HG02623 (cell line): Measurements from ENCODE around the gene SCCPDH.
A peak's percentile ranks its signal among the peaks of the same experiment; 100 is the strongest.

Source experiments
- ATAC-seq: cut with Tn5 transposase; IDR thresholded peaks from one replicate; pipeline ENCODE4 v1.9.1; 2021; ENCODE audit warnings: moderate library complexity; ENCODE audit not compliant: unreplicated experiment

The SCCPDH gene

DNA sequence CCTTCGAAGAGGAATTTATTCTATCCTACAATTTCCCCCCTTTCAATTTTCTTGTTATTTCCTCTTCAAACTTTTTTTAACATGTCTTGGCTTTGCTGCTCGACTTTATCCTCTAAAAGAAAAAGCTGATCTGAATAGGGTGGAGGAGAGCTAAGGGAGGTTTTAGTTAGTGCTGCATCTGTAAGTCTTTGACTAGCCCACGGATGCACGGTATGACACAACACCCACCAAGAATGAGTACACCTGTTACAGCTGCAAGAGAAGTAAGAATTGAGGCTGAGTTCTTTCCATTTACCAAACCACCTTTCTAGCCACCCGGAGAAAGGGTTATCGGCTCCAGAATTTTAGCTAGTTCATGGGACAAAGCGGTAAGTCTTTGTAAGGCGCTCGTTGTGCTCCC, 23.8 kb downstream of the SCCPDH start:
- ATAC-seq, result no peak

- ATAC-seq, result no peak
These were observed 24.7 kb downstream of the SCCPDH start for GRCh38 chr1:246748867-246749266.

- ATAC-seq, result no peak
These were observed 26.5 kb downstream of the SCCPDH start for GRCh38 chr1:246750752-246751151.

- ATAC-seq, result peak; percentile 90
These were observed 29.7 kb downstream of the SCCPDH start for GRCh38 chr1:246753670-246754535.

- ATAC-seq, result no peak
These were observed 31.2 kb downstream of the SCCPDH start for GRCh38 chr1:246755419-246755818.

GRCh38 chr1:246760422-246761347, 36.5 kb downstream of the SCCPDH start:
- no peak for ATAC-seq

GRCh38 chr1:246761396-246761795, 37.2 kb downstream of the SCCPDH start:
- no peak for ATAC-seq

- no peak for ATAC-seq
These were observed 41.3 kb downstream of the SCCPDH start for GRCh38 chr1:246765521-246765920.

- ATAC-seq, result no peak
These were observed 44.3 kb downstream of the SCCPDH start for GRCh38 chr1:246768403-246769020.

DNA sequence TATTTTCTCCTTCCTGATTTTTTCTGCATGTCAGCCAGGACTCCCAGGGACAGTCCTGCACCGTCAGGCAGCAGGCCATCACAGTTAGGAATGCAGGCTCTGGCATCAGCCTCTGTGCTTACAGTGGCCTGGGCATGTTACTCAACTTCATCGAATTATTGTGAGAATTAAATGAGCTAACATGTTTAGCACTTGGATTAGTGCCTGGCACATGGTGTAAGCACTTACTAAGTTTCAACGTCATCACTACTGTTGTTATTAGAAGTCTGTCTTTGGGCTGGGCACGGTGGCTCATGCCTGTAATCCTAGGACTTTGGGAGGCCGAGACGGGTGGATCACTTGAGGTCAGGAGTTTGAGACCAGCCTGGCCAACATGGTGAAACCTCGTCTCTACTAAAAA, 45.1 kb downstream of the SCCPDH start:
- ATAC-seq, result no peak

- no peak for ATAC-seq
These were observed 47.2 kb downstream of the SCCPDH start for GRCh38 chr1:246771366-246771765.

DNA sequence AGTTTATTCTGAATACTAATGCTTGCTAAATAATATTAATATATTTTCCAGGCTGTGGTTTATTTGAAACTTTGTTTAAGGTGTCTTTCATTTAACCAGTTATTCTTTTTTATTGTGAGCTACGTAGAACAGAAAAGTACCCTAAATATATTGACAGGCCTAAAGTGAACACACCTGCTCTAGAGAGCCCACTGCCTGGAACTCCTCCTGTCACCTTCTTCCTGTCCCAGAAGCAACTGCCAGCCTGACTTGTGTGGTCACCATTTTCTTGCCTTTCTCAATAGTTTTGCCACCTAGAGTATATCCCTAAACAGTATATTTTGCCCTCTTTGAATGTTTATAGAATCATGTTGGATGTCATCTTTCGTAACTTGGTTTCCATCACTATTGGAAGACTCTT, 48.5 kb downstream of the SCCPDH start:
- ATAC-seq, result peak; percentile 12

DNA sequence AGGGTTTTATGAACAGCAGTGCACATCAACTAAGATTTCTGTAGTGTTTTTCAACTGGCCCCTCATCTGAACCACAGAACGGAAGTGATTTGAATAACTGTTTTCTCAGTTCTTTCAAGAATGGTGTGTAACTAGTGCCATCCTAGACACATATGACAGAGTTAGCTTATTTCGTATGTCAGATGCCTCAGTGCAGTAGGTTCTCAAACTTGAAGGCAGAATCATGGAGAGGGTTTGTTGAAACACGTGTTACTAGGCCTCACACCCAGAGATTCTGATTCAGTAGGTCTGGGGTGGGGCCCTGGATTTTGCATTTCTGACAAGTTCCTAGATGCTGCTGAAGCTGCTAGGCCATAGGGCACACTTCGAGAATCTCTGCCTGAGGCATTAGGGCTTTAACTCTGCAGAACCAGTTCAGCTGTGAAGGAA, 49.0 kb downstream of the SCCPDH start:
- peak; percentile 99 for ATAC-seq

DNA sequence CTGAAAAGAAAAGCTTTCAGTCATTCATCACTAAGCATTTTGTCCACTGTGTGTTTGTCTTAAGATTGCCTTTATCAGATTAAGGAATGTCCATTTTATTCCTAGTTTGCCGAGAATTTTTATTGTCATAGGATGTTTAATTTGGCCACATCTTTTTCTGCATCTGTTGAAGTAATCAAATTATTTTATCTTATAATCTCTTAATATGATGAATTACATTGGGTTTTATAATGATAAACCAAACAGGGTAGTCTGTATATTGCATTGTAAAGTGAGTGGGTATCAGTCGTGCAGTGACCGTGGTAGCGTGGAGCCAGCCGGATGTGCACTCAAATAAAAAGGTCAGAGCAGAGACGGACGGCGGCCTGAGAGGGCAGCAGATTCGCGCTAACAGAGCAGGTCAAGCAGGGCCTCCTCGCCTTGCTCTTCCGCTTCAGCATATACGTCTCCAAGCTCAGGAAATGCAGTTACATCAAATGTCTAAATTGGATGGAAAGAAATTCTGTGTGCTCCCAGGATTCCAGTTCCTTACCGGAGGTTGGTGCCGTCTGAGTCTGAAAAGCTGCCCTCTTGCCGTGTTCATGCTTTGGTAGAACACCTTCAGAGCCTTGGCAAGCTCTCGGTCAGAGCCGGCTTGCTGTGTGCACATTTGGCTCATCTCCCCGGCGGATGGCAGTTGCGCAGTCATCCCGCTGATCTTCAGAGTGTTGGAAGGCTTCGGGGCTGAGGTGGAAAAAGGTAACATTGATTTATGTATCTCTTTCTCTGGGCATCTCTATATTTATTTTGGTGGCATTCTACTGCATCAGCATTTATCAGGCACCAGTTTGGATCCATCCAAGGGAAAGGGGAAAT, 51.5 kb downstream of the SCCPDH start:
- ATAC-seq, result no peak

GRCh38 chr1:246776923-246777322, 52.7 kb downstream of the SCCPDH start:
- no peak for ATAC-seq

DNA sequence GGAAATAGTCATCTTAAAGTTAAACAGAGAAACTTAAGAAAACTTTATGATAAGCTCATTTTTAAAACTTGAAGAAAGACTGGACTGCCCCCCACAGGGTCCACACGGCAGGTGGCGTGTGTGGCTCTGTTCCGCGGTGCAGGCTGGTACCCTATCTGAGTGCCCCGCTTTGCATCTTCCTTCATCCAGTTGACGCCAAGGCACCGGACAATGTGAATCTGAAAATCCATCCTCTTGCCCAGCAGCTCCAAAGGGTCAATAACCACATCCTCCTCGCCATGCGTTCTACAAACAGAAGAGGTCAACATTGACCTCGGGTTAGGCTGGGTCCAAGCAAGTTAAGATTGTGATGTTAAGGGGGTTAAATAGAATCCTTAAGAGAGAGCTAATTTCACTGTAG, 54.5 kb downstream of the SCCPDH start:
- ATAC-seq, result no peak

DNA sequence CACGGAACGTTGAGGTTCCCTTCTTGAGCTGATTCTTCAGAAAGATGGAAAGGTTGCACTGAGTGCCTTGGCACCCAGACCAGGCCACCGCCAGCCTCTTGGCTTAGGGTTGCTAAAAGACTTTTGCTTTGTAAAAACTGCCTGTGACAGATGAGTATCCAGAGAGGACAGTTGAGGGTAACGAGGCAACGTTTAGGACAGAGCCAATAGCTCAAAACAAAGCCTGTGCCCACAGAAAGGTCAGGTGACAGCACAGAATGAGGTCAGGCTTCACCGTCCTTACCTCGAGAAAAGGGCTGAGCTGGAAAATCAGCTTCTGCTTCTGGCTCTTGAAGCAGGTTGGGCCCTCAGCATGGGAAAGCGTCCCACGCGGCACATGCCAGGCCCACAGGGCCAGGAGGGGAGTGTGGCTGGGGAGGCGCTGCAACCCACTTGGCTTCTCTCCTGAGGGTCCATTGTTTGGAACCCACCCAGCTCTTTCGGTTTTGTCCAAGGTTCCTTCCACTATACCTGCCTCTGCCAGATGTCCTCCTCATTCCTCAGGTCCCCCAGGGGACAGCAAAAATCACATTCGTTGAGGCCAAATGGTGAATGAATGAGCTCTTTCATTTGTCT, 55.5 kb downstream of the SCCPDH start:
- ATAC-seq, result no peak

- ATAC-seq, result no peak
These were observed 56.1 kb downstream of the SCCPDH start for GRCh38 chr1:246780264-246780663.

- no peak for ATAC-seq
These were observed 57.0 kb downstream of the SCCPDH start for GRCh38 chr1:246781212-246781611.
